GM18873 (cell line): ENCODE results near the gene SMARCC2.
"Not testable (repeated sequence)": the region's sequence is repeated elsewhere in the genome, so short reads cannot be mapped to it uniquely, and the experiment has no call there.

ENCODE experiments used
- ATAC-seq: cut with Tn5 transposase; IDR thresholded peaks from one replicate; pipeline ENCODE4 v1.9.1; 2021; ENCODE audit warnings: mild to moderate bottlenecking, moderate library complexity, moderate number of reproducible peaks; ENCODE audit not compliant: unreplicated experiment, low FRiP score

The SMARCC2 gene

DNA sequence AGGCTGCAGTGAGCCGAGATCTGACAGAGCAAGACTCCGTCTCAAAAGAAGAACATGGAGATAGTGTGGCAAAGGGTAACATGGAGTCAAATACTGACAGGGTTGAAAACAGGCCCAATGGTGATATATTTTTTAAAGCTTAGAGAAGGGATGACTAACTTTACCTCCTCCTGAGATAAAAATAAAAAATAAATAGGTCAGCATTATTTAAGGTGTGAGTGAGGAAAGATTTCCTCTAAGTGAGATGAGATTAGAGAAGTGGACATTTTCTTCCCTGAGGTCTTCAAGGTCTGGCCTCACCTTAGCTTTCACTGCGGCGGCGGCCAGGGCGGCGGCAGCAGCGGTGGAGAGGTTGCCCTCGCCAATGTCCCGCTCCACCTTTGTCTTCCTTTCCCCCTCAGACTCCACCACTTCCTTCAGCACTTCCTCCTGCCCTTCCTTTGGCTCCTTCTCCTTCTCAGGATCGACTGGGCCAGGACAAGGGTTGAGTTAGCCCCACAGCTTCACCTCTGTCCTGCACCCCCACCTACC lies 20.0 kb downstream of the SMARCC2 start:
- ATAC-seq: no peak

DNA sequence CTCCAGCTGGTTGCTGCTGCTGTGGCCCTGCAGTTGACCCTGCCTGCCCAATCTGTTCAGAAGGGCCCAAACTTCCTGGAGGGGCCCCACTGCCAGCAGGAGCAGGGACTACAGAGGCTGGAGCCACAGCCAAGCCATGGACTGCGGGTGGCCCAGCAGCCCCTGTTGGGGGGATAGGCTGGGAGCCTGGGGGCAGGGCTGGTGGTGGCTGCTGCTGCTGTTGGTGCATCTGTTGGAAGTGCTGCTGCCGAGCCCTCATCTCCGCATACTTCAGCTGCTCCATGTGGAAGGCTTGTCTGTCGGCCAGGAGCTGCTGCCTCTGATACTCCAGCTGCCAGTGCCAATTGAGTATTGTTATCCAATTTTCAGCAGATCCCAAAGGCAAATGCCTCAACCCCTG lies 23.9 kb downstream of the SMARCC2 start:
- ATAC-seq: no peak

DNA sequence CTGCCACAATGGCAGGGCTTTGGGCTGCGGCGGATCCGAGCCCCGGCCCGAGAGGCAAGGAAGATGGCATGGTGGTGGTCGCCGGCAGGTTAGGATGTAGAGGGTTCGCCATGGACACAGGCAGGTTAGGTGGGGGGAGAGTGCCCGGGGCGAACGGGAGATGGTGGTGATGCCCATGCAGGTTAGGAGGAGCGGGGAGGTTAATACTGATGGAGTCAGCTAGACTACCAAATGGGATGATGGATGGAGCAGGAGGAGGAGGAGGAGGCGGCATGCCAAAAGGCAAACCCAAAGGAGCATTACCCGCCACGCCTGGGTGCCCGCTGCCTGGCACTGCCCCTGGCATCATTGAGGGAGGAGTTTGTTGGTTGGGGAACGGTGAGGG lies 24.9 kb downstream of the SMARCC2 start:
- ATAC-seq: no peak

DNA sequence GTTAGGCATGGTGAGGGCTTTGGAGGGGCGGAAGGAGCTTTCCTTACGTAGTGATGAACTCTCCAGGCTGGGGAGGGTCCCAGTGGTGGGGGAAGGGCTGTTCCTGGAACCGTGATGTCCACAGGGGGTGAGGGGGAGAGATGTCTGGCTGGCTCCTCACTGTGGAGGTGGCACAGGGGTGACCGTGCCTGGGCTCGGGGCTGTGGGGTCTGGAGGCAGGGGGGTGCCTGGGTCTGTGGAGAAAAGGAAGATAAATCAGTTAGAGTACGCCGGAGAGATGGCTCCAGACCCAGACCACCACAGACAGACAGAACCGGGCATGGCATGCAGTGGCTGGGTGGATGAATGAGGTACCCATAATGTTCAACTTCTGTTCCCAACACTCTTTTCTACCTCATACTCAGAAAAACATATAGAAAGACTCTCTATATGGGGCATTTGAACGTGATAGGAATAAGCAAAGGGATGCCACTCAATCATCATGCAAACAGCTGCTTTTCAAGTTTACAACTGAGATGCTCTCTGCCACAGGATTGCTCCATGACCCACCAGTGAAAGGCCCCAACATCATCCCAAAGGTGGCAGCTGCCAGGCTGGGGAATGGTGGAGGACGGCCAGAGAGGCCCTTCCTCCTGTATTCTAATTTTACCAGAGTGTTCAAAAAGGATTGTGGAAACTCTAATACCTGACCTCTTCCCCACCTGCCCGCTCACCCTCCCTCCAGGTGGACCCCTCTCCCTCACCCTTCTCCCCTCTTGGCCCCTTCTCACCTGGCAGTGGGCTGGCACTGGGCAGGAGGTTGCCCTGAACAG lies 25.5 kb downstream of the SMARCC2 start:
- no peak for ATAC-seq

DNA sequence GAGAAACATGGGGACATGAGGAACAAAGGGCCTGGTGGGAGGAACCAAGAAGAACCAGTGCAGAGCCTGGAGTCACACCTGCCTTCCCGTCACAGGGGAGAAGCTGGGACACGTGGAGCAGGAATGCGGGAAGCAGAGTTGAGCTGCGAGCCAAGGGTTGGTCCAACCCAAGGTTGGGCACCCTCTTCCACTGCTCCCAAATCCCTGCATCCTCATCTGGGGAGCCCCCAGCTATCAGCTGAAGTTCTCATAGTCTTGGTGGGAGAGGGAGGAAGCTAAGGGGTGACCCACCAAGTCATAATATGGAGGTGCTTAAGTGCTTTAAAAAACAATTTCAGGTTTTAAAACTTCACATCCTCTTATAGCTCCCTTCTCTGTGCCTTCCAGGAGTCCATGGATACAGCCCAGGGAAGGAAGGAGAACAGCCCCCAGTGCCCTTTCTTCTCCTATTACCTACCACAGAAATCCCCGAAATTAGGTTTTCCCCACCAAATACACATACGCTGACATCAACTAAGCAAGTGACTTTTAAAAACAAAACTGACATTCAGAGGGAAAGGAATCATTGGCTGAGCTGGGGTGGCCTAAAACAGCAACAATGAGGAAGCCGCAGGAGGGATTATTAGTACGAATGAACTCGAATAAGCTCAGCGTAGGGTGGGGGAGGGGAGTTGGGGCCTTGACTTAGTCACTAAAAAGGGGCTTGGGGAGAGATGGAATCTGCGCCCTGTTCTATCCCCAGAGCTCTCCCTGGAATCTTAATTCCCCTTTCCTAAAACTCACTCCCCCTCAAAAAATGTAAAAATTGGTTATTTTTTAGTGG lies 26.6 kb downstream of the SMARCC2 start:
- ATAC-seq: no peak

DNA sequence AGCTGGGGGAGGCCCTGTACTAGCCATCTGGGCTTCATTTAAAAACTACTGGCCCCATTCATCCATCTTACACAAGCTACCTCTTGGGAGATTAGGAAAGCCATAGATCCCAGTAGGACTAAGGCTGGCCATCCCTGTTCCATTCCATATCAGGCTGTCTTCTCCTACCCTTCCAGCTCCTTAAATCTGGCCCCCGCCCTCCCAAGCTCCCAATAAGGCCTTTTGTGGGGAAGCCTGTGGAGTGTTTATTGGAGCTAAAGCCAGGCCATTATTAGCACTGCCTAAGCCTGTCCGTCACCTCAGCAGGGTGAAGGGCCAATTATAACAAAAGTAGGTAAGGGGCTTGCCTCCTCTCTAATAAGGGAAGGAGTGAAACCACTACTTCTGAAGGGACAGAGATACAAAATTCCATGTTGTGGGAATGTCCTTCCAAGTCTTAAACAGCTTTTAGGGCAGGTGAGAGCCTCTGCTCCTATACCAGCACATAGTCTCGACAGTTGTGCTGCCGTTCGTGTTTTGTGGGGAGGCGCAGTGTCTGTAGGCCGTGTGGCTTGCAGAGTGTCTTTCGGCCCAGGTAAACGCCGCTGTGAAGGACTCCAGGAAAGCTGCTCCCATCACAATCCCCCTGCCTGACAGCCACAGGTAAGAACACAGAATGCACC lies 27.5 kb downstream of the SMARCC2 start:
- ATAC-seq: no peak

DNA sequence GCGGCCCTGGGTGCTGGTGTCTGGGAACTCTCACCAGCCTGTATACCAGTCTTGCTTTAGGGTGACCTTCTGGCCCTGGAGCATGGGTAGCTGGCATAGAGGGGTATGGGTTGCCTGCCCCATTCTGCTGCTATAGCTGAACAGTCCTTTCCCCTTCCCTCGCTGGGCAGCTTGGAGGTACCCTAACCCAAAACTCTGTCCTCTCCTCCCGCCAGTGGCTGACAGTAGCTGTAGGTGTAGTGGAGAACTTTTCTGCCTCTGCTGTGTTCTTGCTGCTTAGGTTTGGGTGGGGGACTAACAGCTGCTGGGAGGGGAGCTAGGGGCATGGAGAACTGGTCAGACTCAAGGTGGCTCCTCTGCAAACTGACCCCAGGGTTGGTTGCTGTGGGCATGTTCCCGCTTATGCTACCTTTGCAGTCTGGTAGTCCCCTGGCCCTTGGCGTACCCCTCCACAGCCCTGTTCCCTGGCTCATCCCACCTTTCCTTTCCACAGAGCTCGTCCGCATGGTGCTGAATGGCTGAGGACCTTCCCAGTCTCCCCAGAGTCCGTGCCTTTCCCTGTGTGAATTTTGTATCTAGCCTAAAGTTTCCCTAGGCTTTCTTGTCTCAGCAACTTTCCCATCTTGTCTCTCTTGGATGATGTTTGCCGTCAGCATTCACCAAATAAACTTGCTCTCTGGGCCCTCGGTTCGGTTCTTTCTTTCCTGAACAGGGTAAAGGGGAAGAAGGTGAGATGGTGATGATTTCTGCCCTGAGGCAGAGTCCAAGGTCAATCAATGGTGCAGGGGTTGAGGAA lies 28.2 kb downstream of the SMARCC2 start:
- no peak for ATAC-seq

DNA sequence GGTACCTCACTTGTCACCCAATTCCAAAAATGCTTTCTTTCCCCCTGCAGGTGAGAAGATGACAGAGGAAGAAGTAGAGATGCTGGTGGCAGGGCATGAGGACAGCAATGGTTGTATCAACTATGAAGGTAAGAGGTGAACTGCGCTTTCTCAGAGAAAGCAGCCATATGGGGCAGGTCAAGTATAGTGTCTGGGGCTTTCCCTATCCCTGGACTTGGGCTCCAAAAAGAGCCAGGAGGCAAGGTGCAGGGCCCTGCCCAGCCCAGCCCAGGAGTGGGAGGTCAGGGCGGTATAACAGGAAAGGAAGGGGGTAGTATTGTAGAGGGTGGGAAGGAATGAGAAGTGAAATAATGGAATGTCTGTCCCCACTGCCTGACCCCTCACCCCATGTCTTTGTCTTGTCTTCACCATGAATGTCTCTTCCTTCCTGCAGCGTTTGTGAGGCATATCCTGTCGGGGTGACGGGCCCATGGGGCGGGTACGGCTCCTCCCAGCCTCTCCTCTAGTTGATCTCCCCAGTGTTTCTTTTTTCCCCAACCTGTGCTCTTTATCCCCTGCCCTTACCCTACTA lies 29.0 kb downstream of the SMARCC2 start:
- no peak for ATAC-seq

DNA sequence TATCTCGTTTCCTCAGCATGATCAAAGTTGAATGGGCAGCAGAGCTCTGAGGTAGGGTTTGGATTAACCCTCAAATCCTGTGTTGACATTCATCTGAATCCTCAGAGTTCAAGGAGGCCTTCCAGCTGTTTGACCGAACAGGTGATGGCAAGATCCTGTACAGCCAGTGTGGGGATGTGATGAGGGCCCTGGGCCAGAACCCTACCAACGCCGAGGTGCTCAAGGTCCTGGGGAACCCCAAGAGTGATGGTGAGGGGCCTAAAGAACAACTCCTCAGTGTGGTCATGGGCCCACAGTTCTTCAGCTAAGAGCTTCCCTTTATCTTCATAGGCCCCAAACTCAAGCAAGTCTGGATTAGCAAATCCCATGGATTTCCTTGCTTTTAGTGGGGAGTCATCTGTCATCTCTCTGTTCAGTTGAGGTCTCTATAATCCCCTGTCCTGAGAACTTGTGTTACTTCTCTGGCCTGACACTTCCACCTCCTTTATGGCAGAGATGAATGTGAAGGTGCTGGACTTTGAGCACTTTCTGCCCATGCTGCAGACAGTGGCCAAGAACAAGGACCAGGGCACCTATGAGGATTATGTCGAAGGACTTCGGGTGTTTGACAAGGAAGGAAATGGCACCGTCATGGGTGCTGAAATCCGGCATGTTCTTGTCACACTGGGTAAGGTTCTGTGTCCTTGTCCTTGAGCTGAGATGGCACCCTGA lies 29.6 kb downstream of the SMARCC2 start:
- ATAC-seq: no peak

DNA sequence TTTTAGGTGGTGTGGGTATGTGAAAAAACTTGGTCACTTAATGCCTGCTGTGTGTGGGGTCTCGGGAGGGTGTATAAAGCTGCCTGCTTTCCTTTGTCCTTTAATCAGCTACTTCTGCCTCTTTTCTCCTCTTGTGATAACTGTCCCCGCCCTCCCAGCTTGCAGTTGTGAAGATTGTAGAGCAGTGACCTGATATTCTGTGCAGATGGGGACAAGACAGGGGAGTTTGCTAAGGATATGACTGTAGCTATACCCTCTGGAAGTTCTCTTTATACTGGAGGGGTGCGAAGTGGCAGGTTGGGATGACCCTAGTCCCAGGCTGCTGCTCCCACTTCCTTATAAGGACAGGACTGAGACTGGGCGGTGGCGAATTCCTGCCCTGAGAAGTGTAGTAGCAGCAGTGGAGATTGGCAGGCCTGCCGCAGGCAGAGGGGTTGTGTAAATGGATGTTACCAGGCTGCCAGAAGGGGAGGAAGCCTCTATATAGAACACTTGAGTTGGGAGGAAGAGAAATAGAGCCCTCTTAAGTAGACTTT lies 30.3 kb downstream of the SMARCC2 start:
- no peak for ATAC-seq

DNA sequence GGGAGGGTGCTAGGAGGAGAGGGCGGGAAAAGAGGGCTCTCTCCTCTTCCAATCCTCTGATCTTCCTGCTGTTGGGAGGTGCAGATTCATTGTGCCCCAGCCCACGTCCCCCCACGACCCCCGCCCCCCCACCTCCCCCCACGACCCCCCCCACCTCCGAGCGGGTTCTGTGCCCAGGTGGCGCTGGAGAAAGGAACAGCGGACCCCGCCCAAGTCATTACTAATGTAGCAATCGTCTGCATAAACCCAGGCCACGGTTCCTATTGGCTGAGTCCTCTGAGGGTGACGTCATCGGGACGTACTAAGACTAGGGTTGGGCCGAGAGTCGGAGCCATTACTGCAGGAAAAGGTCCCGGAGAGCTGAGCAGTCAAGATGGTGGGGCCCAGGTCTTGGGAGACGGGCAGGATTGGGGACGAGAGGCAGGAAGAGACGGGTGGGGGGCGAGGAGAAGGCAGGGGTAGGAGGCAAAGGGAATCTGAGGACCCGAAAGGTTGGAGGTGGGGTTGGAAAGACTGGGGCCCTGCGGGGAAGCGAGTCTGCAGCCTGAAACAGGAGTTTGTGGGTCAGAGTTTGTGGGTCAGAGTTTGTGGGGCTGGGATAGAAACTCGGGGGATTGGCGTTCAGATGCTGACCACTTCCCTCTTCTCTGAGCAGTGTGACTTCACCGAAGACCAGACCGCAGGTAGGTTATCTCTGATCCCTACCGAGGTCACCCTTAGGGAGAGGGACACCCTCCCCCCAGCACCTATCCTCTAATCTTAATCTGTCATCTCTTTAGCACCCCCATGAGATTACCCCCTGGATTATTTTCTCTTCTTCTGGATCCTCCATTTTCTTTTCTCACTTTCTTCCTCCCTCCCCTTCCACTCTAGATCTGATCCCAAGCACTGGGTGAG lies 31.0 kb downstream of the SMARCC2 start, which contains the start of gene MYL6:
TSS of gene MYL6 (plus strand) at position 331 of the 897 bp plus-strand sequence. CDS start at position 374, 43 bp downstream.
- ATAC-seq: peak; percentile 76

DNA sequence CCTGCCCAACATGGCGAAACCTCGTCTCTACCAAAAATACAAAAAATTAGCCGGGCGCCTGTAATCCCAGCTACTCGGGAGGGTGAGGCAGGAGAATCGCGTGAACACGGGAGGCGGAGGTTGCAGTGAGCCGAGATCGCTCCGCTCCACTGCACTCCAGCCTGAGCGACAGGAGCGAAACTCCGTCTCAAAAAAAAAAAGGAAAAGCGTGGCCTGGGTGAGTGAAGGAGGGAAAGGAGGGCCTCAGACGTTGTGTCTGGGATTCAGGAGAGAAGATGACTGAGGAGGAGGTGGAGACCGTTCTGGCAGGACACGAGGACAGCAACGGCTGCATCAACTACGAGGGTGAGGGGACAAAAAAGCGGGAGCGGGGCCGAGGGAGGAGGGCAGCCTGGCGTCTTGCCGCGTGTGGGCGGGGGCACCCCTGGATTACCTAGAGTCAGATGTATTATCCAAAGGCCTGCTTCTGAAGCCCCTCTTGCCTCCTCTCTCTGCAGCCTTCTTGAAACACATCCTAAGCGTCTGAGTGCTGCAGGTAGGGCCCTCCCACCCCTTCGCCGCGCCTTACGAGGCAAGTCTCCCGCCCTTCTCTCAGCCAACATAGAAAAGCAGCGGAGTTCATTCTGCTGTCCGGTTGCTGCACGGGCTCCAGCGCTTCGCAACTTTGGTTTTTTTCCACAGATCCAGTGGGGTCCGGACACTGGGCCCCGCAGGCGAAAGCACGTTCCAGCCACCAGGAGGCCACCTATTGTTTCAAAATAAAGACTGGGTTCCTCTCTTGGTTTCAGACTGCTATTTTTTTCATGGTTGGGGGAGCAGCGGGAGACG lies 31.9 kb downstream of the SMARCC2 start:
- ATAC-seq: peak; percentile 32

DNA sequence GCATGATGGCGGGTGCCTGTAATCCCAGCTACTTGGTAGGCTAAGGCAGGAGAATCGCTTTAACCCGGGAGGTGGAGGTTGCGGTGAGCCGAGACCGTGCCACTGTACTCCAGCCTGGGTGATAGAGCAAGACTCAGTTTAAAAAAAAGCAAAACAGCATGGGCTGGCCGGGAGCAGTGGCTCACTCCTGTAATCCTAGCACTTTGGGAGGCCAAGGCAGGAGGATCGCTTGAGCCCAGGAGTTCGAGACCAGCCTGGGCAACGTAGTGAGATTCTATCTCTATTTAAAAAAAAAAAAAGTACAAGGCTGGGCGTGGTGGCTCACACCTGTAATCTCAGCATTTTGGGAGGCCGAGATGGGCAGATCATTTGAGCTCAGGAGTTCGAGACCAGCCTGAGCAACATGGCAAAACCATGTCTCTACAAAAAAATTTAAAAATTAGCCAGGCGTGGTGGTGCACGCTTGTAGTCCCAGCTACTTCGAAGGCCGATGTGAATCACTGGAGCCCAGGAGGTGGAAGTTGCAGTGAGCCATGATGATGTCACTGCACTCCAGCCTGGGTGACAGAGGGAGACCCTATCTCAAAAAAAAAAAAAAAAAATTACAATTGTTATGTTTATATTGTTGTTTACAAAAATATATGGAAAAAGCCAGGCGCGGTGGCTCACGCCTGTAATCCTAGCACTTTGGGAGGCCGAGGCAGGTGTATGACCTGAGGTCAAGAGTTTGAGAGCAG lies 32.7 kb downstream of the SMARCC2 start:
- ATAC-seq: not testable (repeated sequence)

DNA sequence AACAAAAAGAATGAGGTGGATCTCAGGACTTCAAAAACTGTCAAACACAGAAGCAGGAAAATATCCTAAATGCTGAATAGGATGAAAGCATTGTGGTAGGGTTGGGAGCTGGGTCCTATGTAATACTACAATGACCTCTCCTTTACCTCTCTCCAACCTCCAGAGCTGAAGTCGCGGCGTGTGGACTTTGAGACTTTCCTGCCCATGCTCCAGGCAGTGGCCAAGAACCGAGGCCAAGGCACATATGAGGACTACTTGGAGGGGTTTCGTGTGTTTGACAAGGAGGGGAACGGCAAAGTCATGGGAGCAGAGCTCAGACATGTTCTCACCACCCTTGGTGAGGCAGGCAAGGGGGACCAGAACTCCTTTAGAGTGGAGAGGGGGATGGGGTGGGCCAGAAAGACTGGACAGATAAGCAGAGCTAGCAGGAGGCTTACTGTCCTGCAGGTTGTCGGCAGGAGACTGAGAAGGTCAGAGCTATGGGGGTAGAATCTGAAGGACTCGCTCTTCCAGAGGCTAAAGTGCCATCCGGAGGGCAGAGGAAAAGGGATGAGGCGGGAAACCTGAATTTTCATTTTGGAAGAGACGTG lies 33.9 kb downstream of the SMARCC2 start:
- ATAC-seq: no peak

DNA sequence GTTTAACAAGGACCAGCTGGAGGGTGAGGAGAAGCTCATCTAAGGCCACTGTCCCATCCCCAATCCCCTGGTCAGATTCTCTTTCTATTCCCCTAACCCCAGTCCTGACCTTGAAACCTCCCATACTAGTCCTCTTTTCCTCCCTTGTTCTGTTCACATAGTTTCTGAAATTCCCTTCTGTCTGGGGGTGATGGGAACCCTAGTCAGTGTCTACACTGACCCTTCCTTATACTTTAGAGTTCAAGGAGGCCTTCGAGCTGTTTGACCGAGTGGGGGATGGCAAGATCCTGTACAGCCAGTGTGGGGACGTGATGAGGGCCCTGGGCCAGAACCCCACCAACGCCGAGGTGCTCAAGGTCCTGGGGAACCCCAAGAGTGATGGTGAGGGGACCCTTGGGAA lies 34.5 kb downstream of the SMARCC2 start:
- ATAC-seq: no peak

DNA sequence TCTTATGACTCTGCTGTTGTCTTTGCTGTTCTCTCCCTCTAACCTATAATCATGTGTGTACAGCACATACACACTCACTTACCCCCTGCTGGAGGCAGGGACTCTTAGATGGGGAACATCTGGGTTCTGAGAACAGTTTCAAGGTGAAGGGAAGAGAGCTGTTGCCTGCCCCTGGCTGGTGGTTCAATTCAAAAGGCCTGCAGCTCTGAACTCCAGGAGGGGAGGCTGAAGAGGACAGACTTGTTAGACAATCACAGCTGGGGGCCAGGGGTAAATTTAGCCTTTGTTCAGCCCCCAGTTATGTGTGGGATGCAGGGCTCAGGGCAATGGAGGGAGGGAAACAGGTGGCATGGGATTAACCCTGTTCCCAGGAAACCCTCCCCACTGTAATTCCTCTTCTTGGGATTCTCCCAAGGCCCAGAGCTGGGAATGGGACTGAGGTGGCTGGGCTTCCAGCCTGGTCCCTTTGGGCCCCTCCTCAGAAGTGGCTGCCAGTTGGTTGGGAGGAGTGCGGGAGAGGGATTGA lies 35.0 kb downstream of the SMARCC2 start:
- no peak for ATAC-seq
